Breast epithelium (tissue), 4 donors: ENCODE data around the gene PLXNA4. TPM values are rescaled to one million over a fixed set of nuclear protein-coding genes. Genes with fewer than 3 reads are reported as not detected.

Experiments used
- DNase-seq, 2 donors: peaks; one replicate each; pipeline ENCODE4 v3.0.0-alpha.2; 2019; ENCODE audit warnings: low spot score in 2 of 2
- H3K27ac ChIP-seq, 2 donors: fragments of 200-600 bp; sonication (generic) in 1 of 2; one replicate each; pipeline ENCODE4 v1.5.1; 2016 to 2019; ENCODE audit warnings: mild to moderate bottlenecking in 1 of 2
- H3K27me3 ChIP-seq, 2 donors: fragments of 200-600 bp; sonication (generic) in 1 of 2; one replicate each; pipeline versions ENCODE4 v1.5.1 to v1.6.0; 2017 to 2019; ENCODE audit warnings: control low read depth in 1 of 2, mild to moderate bottlenecking in 1 of 2
- H3K36me3 ChIP-seq: fragments of 200-600 bp; one replicate; pipeline ENCODE4 v1.5.1; 2019
- H3K4me1 ChIP-seq, 2 donors: fragments of 200-600 bp; sonication (generic); one replicate each; pipeline ENCODE4 v1.5.1; 2016 to 2019; ENCODE audit warnings: control low read depth in 1 of 2
- H3K4me3 ChIP-seq, 3 donors: fragments of 200-600 bp; sonication (generic); 1 replicate in 2 of 3; 2 replicates in 1 of 3; pipeline ENCODE4 v1.5.1; 2016 to 2019; ENCODE audit warnings: mild to moderate bottlenecking in 3 of 3, moderate library complexity in 2 of 3
- H3K9me3 ChIP-seq, 2 donors: fragments of 200-600 bp; sonication (generic) in 1 of 2; one replicate each; pipeline ENCODE4 v1.5.1; 2016 to 2019; ENCODE audit warnings: control low read depth in 1 of 2
- POLR2A ChIP-seq: fragments of 450-650 bp; IDR thresholded peaks from one replicate; pipeline ENCODE4 v1.6.1; 2016; ENCODE audit warnings: antibody characterized with exemption, mild to moderate bottlenecking, moderate library complexity
- POLR2AphosphoS5 ChIP-seq, 3 donors: sonication (generic); formaldehyde crosslinking; IDR thresholded peaks; one replicate each; pipeline ENCODE4 v1.6.1; 2017; ENCODE audit warnings: antibody characterized with exemption in 3 of 3
- intact Hi-C: fragments of 100-400 bp; cut with DNase I; formaldehyde crosslinking; loops from one replicate; pipeline ENCODE4 v1.15.1; 2023; ENCODE audit warnings: low total_unique reads
- total RNA-seq, 3 donors: library from RNA; depleted of rRNA; stranded (reverse); fragments of >200 nt; gene quantifications; one replicate each; pipeline ENCODE4 v1.1.0, GENCODE V29; 2016
- TF ChIP-seq, protein P1 (sequence below), 3 donors: fragments of 450-650 bp; IDR thresholded peaks; one replicate each; pipeline ENCODE4 v1.5.1; 2016 to 2017; ENCODE audit warnings: antibody characterized with exemption in 3 of 3, mild to moderate bottlenecking in 3 of 3, moderate library complexity in 3 of 3

Gene PLXNA4
- total RNA-seq, 3 donors from 2014 or later, result 7.2 to 32.5 (median 26.2) TPM

DNA sequence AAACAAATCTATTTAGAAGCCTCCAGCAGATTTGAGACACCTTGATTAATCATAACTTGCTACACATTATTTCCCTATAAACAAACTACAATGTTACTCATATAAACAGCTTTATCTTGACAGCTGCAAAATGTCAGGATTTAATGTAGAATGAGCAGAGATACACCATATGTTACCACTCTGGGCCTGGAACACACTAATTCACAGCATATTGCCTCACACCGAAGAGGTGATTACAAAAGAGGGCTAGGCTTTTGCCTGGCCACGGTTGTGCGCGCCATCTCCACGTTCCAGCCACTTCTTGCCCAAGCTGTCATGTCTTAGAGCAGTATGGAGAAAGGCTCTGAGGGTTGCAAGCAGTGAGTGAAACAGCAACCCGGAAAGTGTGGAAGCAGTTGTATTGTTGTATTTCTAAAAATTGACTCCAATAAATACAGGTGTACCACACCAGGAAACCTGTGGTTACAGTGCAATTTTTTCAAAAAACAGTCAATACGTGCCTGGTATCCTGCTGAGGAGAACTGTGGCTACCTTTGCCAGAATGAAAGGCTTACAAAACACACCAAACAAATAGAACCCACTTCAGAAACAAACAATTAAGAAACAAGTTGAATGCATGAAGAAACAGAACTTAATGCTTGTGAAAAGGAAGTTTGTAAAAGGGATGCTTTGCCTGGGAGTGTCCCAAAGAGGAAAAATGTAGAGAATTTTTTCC is 498.1 kb downstream of the PLXNA4 start:
- Histone ChIP-seq H3K4me3 (no peak overlapping the region), H3K9me3 (no peaks in the 10 kb centered on the region), H3K36me3 (no peaks in the 10 kb centered on the region), H3K27ac (no peak overlapping the region), H3K4me1 (no peaks in the 10 kb centered on the region), H3K27me3 (no peaks in the 10 kb centered on the region)
- intact Hi-C loops, result no loop called here
- DNase-seq, result no peak
- TF ChIP-seq, protein P1, sequence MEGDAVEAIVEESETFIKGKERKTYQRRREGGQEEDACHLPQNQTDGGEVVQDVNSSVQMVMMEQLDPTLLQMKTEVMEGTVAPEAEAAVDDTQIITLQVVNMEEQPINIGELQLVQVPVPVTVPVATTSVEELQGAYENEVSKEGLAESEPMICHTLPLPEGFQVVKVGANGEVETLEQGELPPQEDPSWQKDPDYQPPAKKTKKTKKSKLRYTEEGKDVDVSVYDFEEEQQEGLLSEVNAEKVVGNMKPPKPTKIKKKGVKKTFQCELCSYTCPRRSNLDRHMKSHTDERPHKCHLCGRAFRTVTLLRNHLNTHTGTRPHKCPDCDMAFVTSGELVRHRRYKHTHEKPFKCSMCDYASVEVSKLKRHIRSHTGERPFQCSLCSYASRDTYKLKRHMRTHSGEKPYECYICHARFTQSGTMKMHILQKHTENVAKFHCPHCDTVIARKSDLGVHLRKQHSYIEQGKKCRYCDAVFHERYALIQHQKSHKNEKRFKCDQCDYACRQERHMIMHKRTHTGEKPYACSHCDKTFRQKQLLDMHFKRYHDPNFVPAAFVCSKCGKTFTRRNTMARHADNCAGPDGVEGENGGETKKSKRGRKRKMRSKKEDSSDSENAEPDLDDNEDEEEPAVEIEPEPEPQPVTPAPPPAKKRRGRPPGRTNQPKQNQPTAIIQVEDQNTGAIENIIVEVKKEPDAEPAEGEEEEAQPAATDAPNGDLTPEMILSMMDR (IDR thresholded peaks at IDR 0.05), result no peak
- TF ChIP-seq POLR2A, result no peak
- no peak for TF ChIP-seq POLR2AphosphoS5 (IDR thresholded peaks at IDR 0.05)

- TF ChIP-seq, protein P1 (IDR thresholded peaks at IDR 0.05), result no peak
- TF ChIP-seq POLR2AphosphoS5 (IDR thresholded peaks at IDR 0.05) (no peak), POLR2A (no peak)
- H3K27me3 ChIP-seq, result no peaks in the 10 kb centered on the region
- H3K4me1 ChIP-seq, result no peaks in the 10 kb centered on the region
- H3K9me3 ChIP-seq, result no peaks in the 10 kb centered on the region
- H3K4me3 ChIP-seq, result no peak overlapping the region
- no peak overlapping the region for H3K27ac ChIP-seq
- no peaks in the 10 kb centered on the region for H3K36me3 ChIP-seq
- DNase-seq, result no peak
- intact Hi-C loops, result no loop called here
Measured at GRCh38 chr7:132076301-132077035, 499.8 kb downstream of the PLXNA4 start.

- no peak for DNase-seq
Measured at GRCh38 chr7:132075515-132075914, 500.8 kb downstream of the PLXNA4 start.

DNA sequence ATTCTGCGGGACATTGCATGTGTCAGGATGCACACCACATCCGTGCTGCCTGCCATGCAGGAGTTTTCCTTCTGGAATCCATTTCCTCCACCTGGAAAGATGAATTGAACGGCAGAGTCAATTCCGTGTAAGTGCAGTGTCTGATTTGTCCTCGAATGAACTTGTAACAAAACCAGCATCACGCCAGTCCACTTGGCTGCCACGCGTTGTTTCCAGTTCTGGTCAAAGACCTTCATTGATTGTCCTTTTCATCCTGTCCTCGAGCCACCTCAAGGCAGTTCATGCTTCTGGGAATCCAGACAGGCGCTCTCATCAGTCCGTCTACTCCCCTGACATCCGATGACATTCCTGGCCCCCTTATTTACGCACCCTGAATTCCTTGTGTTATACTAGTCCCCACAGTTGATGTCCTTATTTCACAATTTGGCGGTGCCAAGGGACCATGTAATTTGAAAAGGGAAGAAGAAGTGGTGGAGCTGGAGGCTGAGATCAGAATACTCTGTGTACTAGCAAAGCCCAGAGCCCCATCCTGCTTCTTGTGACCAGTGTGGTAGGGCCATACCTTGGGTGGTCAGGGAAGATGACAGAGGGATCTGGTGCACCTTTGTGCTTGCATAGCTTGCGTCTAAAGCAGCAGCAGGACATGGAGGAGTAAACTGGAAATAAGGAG is 502.2 kb downstream of the PLXNA4 start:
- Histone ChIP-seq H3K27ac (no peak overlapping the region), H3K36me3 (no peaks in the 10 kb centered on the region), H3K9me3 (no peaks in the 10 kb centered on the region), H3K27me3 (no peaks in the 10 kb centered on the region), H3K4me1 (no peaks in the 10 kb centered on the region), H3K4me3 (no peak overlapping the region)
- TF ChIP-seq POLR2AphosphoS5 (IDR thresholded peaks at IDR 0.05) (no peak), POLR2A (no peak)
- TF ChIP-seq, protein P1 (IDR thresholded peaks at IDR 0.05), result no peak
- no peak for DNase-seq
- intact Hi-C loops, result no loop called here

More at GRCh38 chr7:132075515-132075914, 500.8 kb downstream of the PLXNA4 start:
- TF ChIP-seq, protein P1 (IDR thresholded peaks at IDR 0.05), result no peak
- TF ChIP-seq POLR2A (no peak), POLR2AphosphoS5 (IDR thresholded peaks at IDR 0.05) (no peak)
- Histone ChIP-seq H3K4me3 (no peak overlapping the region), H3K27me3 (no peaks in the 10 kb centered on the region), H3K36me3 (no peaks in the 10 kb centered on the region), H3K4me1 (no peaks in the 10 kb centered on the region), H3K27ac (no peak overlapping the region), H3K9me3 (no peaks in the 10 kb centered on the region)
- intact Hi-C loops, result no loop called here
